ENCODE measurements around the gene CHRDL2. TPM values are rescaled to one million over a fixed set of nuclear protein-coding genes. Genes with fewer than 3 reads are reported as not detected.

CHRDL2 gene
- total and polyA plus RNA-seq, 2 of the 4 experiments (the other 2 are of a cell fraction) = 0.80 TPM; not detected in 1

GRCh38 chr11:74754507-74755252 lies 23.5 kb upstream of the CHRDL2 start (continued):
- peak; percentile 54 for TF ChIP-seq USF2 (IDR thresholded peaks at IDR 0.05; ENCODE audit: low read depth, low read length)

GRCh38 chr11:74751303-74751702 lies 20.1 kb upstream of the CHRDL2 start:
- H3K4me1 ChIP-seq (ENCODE audit: control insufficient read depth, insufficient read depth, low read length) = peaks cover 14% of the 10 kb centered on the region
- H2BK15ac ChIP-seq (ENCODE audit: low read depth, low read length) = no peak overlapping the region
- peak; percentile 54 for TF ChIP-seq CEBPB (IDR thresholded peaks at IDR 0.05; ENCODE audit: low read depth, low read length)
- TF ChIP-seq CTCF (conservative IDR thresholded peaks at IDR 0.05; ENCODE audit: low read depth, low read length) = no peak
- H3K27me3 ChIP-seq (ENCODE audit: control insufficient read depth, insufficient read depth, low read length) = no peaks in the 10 kb centered on the region
- no CpG with 5 or more reads among the region's 2 CpGs for WGBS, 2 experiments (ENCODE audit: extremely low coverage in 2 of 2, insufficient read length in 1 of 2)
- intact Hi-C loops (cut with micrococcal nuclease) = loop anchor here (5.0 kb wide), 1 partner anchor 66 kb away; no protein-coding TSS in a partner anchor
- H4K8ac ChIP-seq (ENCODE audit: low read depth in 2 of 2, low read length in 2 of 2) = no peak overlapping the region
- peak overlapping the region; percentile 12 for H2BK5ac ChIP-seq (ENCODE audit: low read depth, low read length, poor library complexity, severe bottlenecking)
- no peaks in the 10 kb centered on the region for H3K9me3 ChIP-seq (ENCODE audit: control insufficient read depth, insufficient read depth, low read length)
- H4K91ac ChIP-seq (ENCODE audit: insufficient read depth, low read depth, low read length) = no peak overlapping the region
- H3K79me1 ChIP-seq (ENCODE audit: low read depth in 1 of 2, low read length in 2 of 2) = peaks cover 4 to 32% of the 10 kb centered on the region in 2 experiments; a peak in 3 of 4 replicates
- H3K27ac ChIP-seq (ENCODE audit: insufficient read depth, low read length) = no peak overlapping the region
- H2BK20ac ChIP-seq (ENCODE audit: low read depth, low read length) = no peak overlapping the region
- H3K56ac ChIP-seq (ENCODE audit: extremely low read depth, insufficient read depth, low read length) = no peak overlapping the region
- ATAC-seq (ENCODE audit: low read depth) (no peak), DNase-seq (no peak)
- peaks cover 7% of the 10 kb centered on the region for H3K9me1 ChIP-seq (ENCODE audit: insufficient read depth, low read length)
- H3K9ac ChIP-seq (ENCODE audit: low read depth, low read length) = no peak overlapping the region
- no peak overlapping the region for H3K4me3 ChIP-seq (ENCODE audit: insufficient read depth, low read depth, low read length)
- no peak overlapping the region for H3K4ac ChIP-seq (ENCODE audit: low read depth, low read length)
- H4K5ac ChIP-seq (ENCODE audit: low read depth, low read length) = no peak overlapping the region
- ChIA-PET POLR2A (ENCODE audit: unreplicated experiment) (no interaction called here), CTCF (interaction anchor here (1.0 kb wide), 1 partner anchor 68 kb away, joined by 3 read pairs; no protein-coding TSS in a partner anchor)
- no peak overlapping the region for H2BK120ac ChIP-seq (ENCODE audit: low read depth, low read length)
- H3K14ac ChIP-seq (replicated peaks; ENCODE audit: low read depth, low read length) = no peak overlapping the region
- H3K4me2 ChIP-seq (ENCODE audit: low read depth, low read length) = peak overlapping the region; percentile 37
- dilution Hi-C loops (cut with HindIII; ENCODE audit: low sequenced_read_pairs, unreplicated experiment) = no loop called here
- H4K20me1 ChIP-seq (ENCODE audit: insufficient read depth, low read length) = peaks cover 21% of the 10 kb centered on the region
- H3K23ac ChIP-seq (ENCODE audit: low read depth, low read length) = no peak overlapping the region
- no peak overlapping the region for H2AFZ ChIP-seq (replicated peaks; ENCODE audit: low read length, poor library complexity)
- in situ Hi-C loops (cut with MboI; ENCODE audit: low sequenced_read_pairs) = no loop called here
- no peak overlapping the region for H2AK5ac ChIP-seq (ENCODE audit: low read depth, low read length)
- no peak overlapping the region for H2AK9ac ChIP-seq (replicated peaks; ENCODE audit: low read depth, low read length, poor library complexity)
- H3K18ac ChIP-seq (ENCODE audit: low read depth, low read length) = no peak overlapping the region
- no TSS peak for BruUV-seq (replicated peaks)
- no peaks in the 10 kb centered on the region for H3K36me3 ChIP-seq (ENCODE audit: control insufficient read depth, insufficient read depth, low read length)
